HG02642 (cell line): Measurements from ENCODE around the gene WIPF2.
A peak's percentile ranks its signal among the peaks of the same experiment; 100 is the strongest.

Source experiments
- ATAC-seq: cut with Tn5 transposase; IDR thresholded peaks from one replicate; pipeline ENCODE4 v1.9.1; 2021; ENCODE audit warnings: mild to moderate bottlenecking; ENCODE audit not compliant: unreplicated experiment, poor library complexity

WIPF2 gene, protein sequence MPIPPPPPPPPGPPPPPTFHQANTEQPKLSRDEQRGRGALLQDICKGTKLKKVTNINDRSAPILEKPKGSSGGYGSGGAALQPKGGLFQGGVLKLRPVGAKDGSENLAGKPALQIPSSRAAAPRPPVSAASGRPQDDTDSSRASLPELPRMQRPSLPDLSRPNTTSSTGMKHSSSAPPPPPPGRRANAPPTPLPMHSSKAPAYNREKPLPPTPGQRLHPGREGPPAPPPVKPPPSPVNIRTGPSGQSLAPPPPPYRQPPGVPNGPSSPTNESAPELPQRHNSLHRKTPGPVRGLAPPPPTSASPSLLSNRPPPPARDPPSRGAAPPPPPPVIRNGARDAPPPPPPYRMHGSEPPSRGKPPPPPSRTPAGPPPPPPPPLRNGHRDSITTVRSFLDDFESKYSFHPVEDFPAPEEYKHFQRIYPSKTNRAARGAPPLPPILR

DNA sequence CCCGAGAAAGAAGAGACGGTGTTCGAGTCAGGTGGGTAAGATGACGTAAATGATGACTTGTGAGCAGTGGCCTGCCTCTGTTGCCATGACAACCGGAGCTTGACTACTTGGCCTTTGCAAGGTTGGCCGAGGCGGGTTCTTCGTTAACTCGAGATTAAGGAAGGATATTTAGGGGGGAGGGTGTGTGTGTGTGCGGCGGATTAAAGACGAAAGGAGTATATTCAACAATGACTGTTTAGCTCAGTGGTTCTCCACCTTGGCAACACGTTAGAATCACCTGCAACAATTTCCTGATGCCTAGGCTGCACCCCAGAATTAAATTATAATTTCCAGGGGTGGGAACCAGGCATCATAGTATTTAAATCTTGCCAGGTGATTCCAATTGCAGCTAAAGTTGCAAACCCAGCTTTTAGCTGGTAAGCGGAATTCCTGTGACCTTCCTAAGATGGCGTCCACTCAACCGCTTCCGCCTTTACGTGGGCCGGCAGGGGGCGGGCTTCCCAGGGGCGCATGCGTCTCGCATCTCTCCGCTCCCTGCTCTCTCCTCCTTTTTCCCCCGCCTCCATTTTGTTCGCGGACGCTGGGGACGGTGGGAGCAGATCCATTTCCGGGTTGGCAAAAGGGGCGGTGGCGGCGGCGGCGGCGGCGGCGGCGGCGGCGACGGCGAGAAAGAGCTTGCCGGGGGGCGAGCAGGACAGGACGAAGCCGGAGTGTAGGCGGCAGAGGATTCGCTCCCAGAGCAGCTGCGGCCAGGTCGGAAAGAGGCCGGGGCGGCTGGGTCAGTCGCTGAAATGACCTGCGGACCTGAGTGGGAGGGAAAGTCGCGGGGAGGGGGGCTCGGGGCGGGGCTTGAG is at the start of gene WIPF2:
Gene WIPF2, plus strand, starts transcription at position 565 of the 854 bp plus-strand sequence. CDS start 37,156 bp downstream, outside the sequence.
- peak; percentile 92 for ATAC-seq

DNA sequence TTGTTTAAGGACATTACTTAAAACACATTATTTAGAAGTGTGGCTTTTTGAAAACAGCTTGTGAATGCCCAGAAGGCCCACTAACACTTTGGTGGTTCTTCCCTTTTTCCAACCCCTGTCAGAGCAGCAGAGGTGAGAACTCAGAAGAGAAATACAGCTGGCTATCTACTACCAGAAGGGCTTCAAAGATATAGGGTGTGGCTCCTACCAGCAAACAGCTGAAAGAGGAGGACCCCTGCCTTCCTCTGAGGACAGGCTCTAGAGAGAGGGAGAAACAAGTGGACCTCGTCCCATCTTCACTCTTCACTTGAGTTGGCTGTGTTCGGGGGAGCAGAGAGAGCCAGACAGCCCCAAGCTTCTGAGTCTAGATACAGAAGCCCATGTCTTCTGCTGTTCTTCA is 48.8 kb upstream of the WIPF2 start:
- no peak for ATAC-seq

DNA sequence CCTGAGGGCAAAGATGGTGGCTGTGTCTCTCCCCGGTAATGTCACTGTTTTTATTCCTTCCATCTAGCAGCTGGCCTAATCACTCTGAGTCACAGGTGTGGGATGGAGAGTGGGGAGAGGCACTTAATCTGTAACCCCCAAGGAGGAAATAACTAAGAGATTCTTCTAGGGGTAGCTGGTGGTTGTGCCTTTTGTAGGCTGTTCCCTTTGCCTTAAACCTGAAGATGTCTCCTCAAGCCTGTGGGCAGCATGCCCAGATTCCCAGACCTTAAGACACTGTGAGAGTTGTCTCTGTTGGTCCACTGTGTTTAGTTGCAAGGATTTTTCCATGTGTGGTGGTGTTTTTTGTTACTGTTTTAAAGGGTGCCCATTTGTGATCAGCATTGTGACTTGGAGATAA is 47.4 kb upstream of the WIPF2 start:
- no peak for ATAC-seq

DNA sequence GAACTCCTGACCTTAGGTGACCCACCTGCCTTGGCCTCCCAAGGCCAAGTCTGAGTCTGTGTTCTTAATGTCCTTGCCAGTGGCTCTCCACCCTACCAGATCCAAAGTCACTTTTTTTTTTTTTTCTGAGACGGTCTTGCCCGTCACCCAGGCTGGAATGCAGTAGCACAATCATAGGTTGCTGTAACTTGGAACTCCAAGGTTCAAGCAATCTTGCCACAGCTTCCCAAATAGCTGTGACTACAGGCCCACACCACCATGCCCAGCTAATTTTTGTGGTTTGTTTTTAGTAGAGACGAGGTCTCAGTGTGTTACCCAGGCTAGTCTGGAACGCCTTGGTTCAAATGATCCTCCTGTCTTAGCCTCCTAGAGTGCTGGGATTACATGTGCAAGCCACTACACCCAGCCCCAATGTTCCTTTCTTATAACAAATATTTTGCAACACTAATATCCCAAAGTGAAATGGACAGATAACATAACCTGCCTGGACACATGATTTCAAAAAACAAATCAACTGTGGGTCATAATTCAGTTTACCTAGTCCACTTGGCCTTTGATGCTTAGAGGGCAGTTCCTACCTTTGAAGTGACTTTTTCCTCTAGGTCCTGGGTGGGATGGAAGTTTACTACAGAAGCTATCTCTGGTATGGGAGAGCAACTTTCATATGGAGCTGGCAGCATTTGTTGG is 45.9 kb upstream of the WIPF2 start:
- no peak for ATAC-seq

DNA sequence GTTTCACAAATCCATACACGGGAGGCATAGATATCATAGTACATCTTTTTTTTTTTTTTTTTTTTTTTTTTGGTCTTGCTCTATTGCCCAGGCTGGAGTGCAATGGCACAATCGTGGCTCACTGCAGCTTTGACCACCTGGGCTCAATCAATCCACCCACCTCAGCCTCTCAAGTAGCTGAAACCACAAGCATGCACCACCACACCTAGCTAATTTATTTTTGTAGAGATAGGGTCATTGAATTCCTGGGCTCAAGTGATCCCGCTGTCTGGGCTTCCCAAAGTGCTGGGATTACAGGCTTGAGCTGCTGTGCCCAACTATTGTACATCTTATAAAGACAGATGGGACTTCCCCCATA is 45.3 kb upstream of the WIPF2 start:
- no peak for ATAC-seq

DNA sequence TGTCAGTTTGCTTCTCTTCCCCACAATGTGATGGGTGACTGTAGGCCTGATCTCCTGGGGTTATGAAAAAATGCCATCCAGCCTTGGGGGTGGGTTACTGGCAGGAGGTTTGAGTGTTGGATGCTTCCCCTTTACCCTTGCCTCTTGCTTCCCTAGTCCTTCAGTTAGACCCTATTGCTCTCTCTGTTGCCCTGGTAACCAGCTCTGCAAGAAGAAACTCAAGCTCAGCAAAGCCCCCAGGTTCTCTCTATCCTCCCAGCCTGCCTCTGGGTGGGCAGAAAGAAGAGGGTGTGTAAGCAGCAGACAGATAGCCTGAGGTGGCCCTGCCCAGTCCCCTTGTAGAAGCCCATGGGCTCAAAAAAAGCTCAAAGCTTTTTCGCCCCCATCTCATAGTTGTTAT is 44.6 kb upstream of the WIPF2 start:
- no peak for ATAC-seq

DNA sequence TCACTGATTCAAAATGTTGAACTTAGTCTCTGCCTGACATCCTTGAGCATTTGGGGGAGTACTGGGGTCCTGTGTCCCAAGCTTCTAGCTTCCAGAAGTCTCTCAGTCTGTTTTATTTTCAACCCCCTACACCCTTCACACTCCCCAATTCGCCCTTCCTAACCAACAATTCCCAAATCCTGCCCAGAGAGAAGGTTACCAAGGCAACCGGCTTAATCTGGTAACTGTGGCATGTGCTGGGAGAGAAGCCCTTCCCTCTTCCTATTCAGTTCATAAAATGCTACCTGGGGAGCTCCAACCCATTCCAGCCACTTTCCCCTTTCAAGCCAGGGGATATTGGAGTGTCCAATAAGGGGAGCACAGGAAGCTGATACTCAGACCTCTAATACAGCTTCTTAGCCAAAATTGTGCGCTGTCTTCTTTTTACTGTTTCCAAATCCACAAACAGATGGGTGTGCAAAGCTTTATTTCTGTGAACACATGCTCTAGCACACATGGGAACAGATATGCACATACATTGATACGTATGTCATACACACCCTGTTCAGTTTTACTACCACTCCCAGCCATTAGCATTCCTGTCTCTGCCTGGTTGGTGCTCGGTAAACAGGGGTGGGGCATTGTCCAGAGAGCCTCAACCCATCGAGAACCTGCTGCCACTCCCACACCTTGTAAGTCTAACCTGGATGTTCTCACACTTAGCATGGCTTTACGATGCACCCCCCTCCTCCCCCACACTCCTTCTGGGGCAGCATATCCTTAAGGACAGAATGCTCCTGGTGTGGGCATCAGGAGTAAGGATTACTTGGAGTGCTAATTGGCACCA is 43.0 kb upstream of the WIPF2 start:
- no peak for ATAC-seq

DNA sequence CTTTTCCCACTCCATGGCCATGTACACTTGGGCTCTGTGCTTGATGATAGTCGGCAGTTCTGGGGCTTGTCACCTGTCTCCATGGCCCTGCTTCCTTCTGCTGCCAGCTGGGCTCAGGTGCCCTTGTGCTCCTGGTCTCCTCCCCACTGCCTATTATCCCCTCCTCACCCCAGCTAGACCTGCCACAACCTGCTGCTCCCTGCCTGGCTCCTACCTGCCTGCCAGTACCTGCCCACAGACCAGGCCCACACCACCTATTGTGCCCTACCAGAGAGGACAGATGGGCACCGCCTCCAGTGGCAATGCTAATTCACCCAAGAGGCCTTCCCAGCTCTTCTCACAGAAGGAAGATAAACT is 42.4 kb upstream of the WIPF2 start:
- ATAC-seq = no peak

DNA sequence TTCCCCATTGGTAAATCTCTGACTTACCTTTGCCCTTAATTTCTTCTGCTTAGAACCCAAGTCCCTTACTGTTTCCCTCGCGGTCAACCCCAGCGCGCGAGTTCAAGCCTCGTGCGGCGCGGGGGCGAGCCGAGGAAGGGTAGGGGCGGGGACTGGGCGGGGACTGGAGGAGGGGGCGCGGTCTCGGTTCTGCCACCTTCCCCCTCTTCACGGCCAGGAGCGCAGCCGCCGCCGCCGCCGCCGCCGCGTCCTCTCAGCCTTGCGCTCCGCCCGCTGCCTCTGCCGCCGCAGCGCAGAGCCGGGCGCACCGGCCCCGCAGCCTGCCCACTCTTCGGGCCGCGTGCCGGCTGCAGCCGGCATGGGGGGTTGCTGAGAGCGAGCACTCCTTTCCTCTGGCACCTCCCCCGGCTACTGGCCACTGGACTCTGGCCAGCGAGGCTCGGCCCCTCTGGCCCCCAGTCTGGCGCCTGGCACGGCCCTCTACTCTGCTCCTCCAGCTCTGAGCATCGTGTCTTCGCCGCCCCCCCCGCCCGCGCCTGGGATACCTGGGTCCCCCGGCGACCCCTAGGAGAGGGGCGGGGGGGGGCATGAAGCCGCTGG is 41.7 kb upstream of the WIPF2 start, which contains the start of gene RAPGEFL1:
Gene RAPGEFL1, plus strand, starts transcription at position 196 of the 600 bp plus-strand sequence. Its CDS starts 392 bp downstream, at position 588.
- peak; percentile 67 for ATAC-seq

DNA sequence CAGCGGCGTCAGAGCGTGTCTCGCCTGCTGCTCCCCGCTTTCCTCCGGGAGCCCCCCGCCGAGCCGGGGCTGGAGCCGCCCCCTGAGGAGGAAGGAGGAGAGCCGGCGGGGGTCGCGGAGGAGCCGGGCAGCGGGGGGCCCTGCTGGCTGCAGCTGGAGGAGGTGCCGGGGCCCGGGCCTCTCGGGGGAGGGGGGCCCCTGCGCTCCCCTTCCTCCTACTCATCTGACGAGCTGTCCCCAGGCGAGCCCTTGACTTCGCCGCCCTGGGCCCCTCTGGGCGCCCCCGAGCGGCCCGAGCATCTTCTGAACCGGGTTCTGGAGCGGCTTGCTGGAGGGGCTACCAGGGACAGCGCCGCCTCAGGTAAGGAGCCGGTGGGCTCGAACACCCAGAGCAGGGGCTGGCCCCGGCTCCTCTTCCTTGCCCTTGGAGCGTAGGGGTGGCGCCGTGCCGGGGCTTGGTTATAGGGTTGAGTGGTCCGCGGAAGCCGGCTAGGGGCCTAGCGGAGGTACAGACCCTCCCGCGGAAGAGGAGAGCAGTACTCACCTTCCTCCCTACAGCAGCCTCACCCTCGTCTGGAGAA is 41.0 kb upstream of the WIPF2 start:
- ATAC-seq = no peak

DNA sequence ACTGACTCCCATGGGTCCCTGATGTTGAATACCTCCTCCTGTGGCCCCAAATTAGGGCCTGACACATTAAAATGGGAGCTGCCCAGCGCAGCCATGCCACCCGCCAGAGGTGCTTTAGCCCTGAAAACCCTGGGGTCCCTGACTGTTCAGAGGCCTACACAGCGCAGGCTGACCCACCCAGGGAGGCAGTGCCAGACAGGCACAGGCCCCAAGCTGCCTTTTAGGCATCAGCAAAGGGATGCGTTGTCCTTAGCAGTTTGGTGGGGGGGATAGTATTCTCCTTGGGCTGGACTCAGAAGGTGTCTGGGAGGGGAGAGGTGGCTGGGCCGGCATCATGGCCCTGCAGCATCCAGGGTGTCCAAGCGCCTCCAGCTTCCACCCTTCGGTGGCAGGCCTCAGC is 40.4 kb upstream of the WIPF2 start:
- ATAC-seq = no peak

DNA sequence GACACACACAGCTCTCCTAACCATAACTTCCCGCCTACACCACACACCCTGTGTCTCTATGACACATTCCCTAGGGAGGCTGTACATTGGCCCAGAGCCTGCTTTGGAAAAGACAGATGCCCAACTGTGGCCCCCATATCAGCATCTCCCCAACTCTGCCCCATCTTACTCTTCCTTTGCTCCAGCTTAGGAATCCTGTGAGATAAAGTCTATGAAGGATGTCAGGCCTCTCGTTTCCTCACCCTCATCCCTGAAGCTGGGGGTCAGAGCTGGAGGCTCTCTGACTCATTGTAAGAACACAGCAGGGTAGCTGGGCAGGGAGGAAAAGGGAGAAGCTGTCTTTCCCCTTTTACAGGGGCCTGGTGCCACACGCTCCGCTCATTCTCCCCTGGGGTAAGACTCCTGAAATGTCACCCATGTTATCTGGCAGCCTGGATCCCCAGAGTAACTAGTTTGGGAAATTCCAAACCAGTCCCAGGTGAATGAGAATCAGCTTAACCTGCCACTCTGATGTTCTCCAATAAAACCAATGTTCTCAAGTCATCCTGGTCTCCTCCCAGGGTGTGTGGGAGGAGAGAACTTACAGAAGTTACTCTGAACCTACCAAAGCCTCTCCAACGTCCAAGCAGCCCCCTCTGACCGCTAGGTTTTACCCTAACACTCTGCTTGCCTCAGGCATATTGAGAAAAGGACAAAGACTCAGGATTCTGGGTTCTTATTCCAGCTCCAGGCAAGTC is 39.0 kb upstream of the WIPF2 start:
- no peak for ATAC-seq

DNA sequence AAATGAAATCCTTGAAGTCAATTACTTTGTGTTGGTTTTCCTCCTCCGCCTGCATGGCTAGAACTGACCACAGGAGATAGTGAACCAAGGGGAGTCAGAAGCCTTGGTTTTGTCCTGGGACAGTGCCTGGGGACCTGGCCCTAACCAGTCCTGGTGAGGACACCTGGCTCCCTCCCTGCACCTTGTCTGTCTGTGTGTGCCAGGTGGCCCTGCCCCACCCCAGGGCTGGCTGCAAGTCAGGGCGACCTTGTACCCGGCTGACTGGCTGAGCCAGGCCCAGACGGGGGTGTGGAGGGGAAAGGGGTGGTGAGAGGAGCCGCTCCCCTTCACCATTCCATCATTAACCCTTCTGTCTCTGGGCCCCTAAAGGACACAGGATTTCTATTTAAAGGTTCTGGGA is 38.4 kb upstream of the WIPF2 start:
- ATAC-seq = no peak

DNA sequence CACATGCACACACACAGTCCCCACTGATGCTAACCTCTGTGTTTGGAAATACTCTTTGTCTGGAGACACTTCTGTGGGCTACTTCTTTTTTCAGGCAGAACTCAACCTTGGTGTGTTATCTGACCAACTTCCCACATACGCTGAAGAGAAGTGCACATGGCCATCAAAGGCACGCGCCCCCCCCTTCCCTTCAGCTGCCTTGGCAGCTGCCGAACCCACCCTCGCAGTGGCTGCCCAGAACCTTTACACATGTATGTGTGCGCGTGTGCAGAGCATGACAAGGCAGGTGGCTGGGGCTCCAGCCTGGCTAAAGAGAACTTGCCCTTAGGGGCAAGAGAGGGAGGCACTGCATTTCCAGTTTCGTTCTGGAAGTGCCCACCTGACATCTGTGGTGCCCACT is 37.9 kb upstream of the WIPF2 start:
- no peak for ATAC-seq

DNA sequence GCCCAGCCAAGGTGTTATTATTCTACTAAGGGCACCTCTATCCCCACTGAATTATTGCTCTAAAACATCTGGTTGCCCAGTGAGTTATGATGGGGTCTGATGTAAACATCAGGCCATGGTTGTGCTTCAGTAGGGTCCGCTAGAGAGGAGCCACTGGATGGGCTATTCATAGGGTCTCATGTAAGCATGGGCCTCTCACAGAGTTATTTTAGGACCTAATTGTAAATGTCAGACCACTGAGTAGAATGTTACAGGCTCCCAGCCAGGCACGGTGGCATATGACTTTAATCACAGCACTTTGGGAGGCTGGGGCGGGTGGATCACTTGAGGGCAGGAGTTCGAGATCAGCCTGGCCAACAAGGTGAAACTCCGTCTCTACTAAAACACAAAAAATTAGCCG is 36.5 kb upstream of the WIPF2 start:
- no peak for ATAC-seq

DNA sequence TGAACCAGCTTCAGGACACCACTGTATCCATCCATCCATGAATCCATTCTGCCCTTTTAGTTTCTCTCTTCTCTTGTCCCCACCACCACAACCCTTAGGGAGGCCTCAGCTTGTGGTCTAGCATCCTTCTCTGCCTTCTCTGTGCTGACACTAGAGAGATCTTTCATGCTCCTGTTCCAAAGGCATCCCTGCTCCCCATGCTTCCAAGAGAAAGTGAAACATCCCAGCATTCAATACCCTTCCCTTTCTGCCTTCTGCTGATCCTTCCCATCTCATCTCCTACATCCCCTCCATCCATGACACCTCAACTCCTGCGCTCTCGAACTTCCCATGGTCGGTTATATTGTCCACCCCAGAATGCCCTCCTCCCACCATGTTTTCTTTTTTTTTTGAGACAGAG is 31.9 kb upstream of the WIPF2 start:
- ATAC-seq = no peak

DNA sequence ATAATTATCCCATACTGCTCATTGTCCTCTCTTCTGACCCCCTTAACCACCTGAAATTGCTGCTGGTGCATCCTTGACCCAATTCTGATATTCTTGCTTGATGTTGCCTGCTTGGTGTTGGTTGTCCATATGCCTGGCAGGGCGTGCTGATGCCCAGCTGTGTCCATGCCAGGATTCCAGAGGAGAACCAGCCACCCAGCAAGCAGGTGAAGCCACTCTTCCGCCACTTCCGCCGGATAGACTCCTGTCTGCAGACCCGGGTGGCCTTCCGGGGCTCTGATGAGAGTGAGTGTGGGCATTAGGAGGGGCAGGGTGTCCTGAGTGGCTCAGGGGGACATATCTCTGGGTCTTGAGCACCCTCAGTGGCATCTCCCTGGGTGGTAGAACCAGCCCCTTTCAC is 30.4 kb upstream of the WIPF2 start:
- no peak for ATAC-seq

DNA sequence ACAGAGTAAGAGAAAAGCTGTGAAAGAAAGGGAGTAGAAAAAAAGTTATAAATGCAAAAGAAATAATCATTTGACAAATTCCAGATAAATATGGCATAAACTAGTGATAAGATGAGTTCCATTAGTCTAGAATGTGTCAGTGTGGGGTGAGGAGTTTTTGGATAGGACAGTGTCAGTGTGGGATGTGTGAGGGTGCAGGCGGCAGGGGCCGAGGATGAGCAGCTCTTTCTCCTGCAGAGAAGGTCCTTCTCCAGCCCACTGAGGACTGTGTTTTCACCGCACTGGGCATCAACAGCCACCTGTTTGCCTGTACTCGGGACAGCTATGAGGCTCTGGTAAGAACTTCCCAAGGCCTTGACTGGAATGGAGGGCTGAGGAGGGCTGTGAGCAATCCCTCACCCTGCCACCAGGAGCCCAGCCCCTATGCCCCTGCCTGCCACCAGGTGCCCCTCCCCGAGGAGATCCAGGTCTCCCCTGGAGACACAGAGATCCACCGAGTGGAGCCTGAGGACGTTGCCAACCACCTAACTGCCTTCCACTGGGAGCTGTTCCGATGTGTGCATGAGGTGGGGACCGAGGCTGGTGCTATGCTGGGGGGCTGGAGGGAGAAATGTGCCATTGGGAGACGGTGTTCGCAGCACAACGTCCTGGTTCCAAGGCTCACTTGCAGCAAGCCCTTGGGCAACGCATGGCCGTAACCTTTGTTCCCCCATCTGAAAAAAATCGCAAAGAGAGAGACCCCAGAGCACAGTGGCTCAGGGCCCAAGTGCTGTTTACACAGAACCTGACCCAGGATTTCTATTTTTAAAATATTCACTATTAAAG is 28.7 kb upstream of the WIPF2 start:
- no peak for ATAC-seq
